HepG2 (cell line): ENCODE data around the gene BAHCC1. TPM values are rescaled to one million over a fixed set of nuclear protein-coding genes. Genes with fewer than 3 reads are reported as not detected.

ENCODE experiments used
- DNMT1 ChIP-seq: sonication (generic); formaldehyde crosslinking; IDR thresholded peaks from 2 replicates; pipeline ENCODE4 v1.5.1; 2020; ENCODE audit warnings: mild to moderate bottlenecking, missing genetic modification reagents
- DR1 ChIP-seq: sonication (generic); formaldehyde crosslinking; IDR thresholded peaks from 2 replicates; pipeline ENCODE4 v1.8.0; 2021; ENCODE audit warnings: mild to moderate bottlenecking, missing genetic modification reagents, inconsistent platforms
- EED ChIP-seq: sonication (generic); formaldehyde crosslinking; IDR thresholded peaks from 2 replicates; pipeline ENCODE4 v1.5.0; 2020; ENCODE audit warnings: mild to moderate bottlenecking, missing genetic modification reagents
- MTF2 ChIP-seq: sonication (generic); formaldehyde crosslinking; IDR thresholded peaks from 2 replicates; pipeline ENCODE4 v1.5.0; 2020; ENCODE audit warnings: missing genetic modification reagents, borderline replicate concordance
- PLRG1 ChIP-seq: fragments of 450-650 bp; conservative IDR thresholded peaks from 2 replicates; pipeline ENCODE4 v1.6.1; 2016
- REL ChIP-seq: sonication (generic); formaldehyde crosslinking; conservative IDR thresholded peaks from 2 replicates; pipeline ENCODE4 v1.8.0; 2022; ENCODE audit warnings: mild to moderate bottlenecking, missing genetic modification reagents, moderate library complexity
- REXO4 ChIP-seq: sonication (generic); formaldehyde crosslinking; IDR thresholded peaks from 2 replicates; pipeline ENCODE4 v1.8.0; 2022; ENCODE audit warnings: missing genetic modification reagents, mild to moderate bottlenecking, borderline replicate concordance
- SOX5 ChIP-seq: IDR thresholded peaks from 2 replicates; pipeline ENCODE4 v1.6.1; 2016; ENCODE audit warnings: borderline replicate concordance
- STAT6 ChIP-seq: sonication (generic); formaldehyde crosslinking; IDR thresholded peaks from 2 replicates; pipeline ENCODE4 v1.4.0; 2020; ENCODE audit warnings: missing genetic modification reagents, mild to moderate bottlenecking, borderline replicate concordance
- TRIM22 ChIP-seq: fragments of 450-650 bp; IDR thresholded peaks from 2 replicates; pipeline ENCODE4 v1.6.1; 2017
- ZBTB20 ChIP-seq: sonication (generic); formaldehyde crosslinking; IDR thresholded peaks from 2 replicates; pipeline ENCODE4 v1.8.1; 2023; ENCODE audit warnings: missing genetic modification reagents, low read depth, mild to moderate bottlenecking, borderline replicate concordance
- ZIK1 ChIP-seq: sonication (generic); formaldehyde crosslinking; IDR thresholded peaks from 2 replicates; pipeline ENCODE4 v1.5.0; 2020; ENCODE audit warnings: mild to moderate bottlenecking, low read depth, missing genetic modification reagents, borderline replicate concordance
- ZNF44 ChIP-seq: sonication (generic); formaldehyde crosslinking; IDR thresholded peaks from 2 replicates; pipeline ENCODE4 v1.5.1; 2020; ENCODE audit warnings: mild to moderate bottlenecking, missing genetic modification reagents
- ZNF503 ChIP-seq: sonication (generic); formaldehyde crosslinking; IDR thresholded peaks from 2 replicates; pipeline ENCODE4 v1.4.0; 2020; ENCODE audit warnings: missing genetic modification reagents
- ZNF713 ChIP-seq: sonication (generic); formaldehyde crosslinking; IDR thresholded peaks from 2 replicates; pipeline ENCODE4 v1.4.0; 2020; ENCODE audit warnings: mild to moderate bottlenecking, missing genetic modification reagents
- polyA plus RNA-seq, 8 experiments: library from polyadenylated mRNA; depleted of rRNA in 3 of 8; stranded (reverse) in 7 of 8; unstranded in 1 of 8; fragments of >200 nt; fragmentation: Illumina TruSeq in 4 of 8; extraction: Trizol in 4 of 8; gene quantifications; 2 replicates each; pipeline versions ENCODE4 v1.2.1 to v1.2.3, GENCODE V29; 2011 to 2016; ENCODE audit warnings: low read depth in 4 of 8, missing spikeins in 1 of 8, mixed read lengths in 1 of 8; ENCODE audit not compliant: insufficient read depth in 1 of 8
- total RNA-seq, 5 experiments: library from RNA; depleted of rRNA; stranded (reverse); fragments of >200 nt; fragmentation: Illumina TruSeq; extraction: Trizol; gene quantifications; 2 replicates each; pipeline ENCODE4 v1.2.3, GENCODE V29; 2016; ENCODE audit warnings: low read depth in 1 of 5
- TF ChIP-seq, protein P1 (sequence below): IDR thresholded peaks from 2 replicates; pipeline ENCODE4 v1.6.1; 2016; ENCODE audit warnings: mild to moderate bottlenecking
- TF ChIP-seq, protein P2 (sequence below): sonication (generic); formaldehyde crosslinking; IDR thresholded peaks from 2 replicates; pipeline ENCODE4 v1.4.0; 2020; ENCODE audit warnings: mild to moderate bottlenecking, missing genetic modification reagents

BAHCC1 gene
- total and polyA plus RNA-seq, 2 of the 13 experiments (the other 11 are each of a cell fraction or from before 2014, with no cell fraction given): 1.4 to 1.7 TPM

GRCh38 chr17:81513372-81513752 lies 118.1 kb downstream of the BAHCC1 start (continued):
- TF ChIP-seq TRIM22 (no peak), MTF2 (CRISPR knock-in tag) (peak; percentile 78; the same call in 1 of the 2 replicates), PLRG1 (no peak), ZNF44 (CRISPR knock-in tag) (0 out of 2 replicates have a peak, but pooled peaks have one; percentile 8), ZNF503 (CRISPR knock-in tag) (no peak), SOX5 (CRISPR knock-in tag) (no peak), ZNF713 (CRISPR knock-in tag) (0 out of 2 replicates have a peak, but pooled peaks have one; percentile 55), DNMT1 (CRISPR knock-in tag) (no peak), REXO4 (no peak), EED (CRISPR knock-in tag) (no peak), ZBTB20 (CRISPR knock-in tag) (0 out of 2 replicates have a peak, but pooled peaks have one; percentile 22), DR1 (CRISPR knock-in tag) (no peak), REL (CRISPR knock-in tag) (no peak), ZIK1 (0 out of 2 replicates have a peak, but pooled peaks have one; percentile 8), STAT6 (CRISPR knock-in tag) (0 out of 2 replicates have a peak, but pooled peaks have one; percentile 40)
- TF ChIP-seq, protein P1, sequence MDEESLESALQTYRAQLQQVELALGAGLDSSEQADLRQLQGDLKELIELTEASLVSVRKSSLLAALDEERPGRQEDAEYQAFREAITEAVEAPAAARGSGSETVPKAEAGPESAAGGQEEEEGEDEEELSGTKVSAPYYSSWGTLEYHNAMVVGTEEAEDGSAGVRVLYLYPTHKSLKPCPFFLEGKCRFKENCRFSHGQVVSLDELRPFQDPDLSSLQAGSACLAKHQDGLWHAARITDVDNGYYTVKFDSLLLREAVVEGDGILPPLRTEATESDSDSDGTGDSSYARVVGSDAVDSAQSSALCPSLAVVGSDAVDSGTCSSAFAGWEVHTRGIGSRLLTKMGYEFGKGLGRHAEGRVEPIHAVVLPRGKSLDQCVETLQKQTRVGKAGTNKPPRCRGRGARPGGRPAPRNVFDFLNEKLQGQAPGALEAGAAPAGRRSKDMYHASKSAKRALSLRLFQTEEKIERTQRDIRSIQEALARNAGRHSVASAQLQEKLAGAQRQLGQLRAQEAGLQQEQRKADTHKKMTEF (CRISPR knock-in tag): peak; percentile 54; the same call in 1 of the 2 replicates
- TF ChIP-seq, protein P2, sequence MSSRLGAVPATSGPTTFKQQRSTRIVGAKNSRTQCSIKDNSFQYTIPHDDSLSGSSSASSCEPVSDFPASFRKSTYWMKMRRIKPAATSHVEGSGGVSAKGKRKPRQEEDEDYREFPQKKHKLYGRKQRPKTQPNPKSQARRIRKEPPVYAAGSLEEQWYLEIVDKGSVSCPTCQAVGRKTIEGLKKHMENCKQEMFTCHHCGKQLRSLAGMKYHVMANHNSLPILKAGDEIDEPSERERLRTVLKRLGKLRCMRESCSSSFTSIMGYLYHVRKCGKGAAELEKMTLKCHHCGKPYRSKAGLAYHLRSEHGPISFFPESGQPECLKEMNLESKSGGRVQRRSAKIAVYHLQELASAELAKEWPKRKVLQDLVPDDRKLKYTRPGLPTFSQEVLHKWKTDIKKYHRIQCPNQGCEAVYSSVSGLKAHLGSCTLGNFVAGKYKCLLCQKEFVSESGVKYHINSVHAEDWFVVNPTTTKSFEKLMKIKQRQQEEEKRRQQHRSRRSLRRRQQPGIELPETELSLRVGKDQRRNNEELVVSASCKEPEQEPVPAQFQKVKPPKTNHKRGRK (CRISPR knock-in tag): no peak
